GM23338 (cell line): ENCODE results near the gene PARD6A.

Experiments used
- CREB1 ChIP-seq: fragments of 250-450 bp; sonication (Bioruptor Pico); IDR thresholded peaks from 2 replicates; pipeline ENCODE4 v1.5.0; 2020; ENCODE audit warnings: low read depth, mild to moderate bottlenecking, moderate library complexity
- EZH2 ChIP-seq: fragments of 200-600 bp; sonication (generic); IDR thresholded peaks from one replicate; pipeline ENCODE4 v1.8.0; 2017; ENCODE audit warnings: antibody characterized with exemption, mild to moderate bottlenecking, low read depth; ENCODE audit not compliant: unreplicated experiment
- EZH2phosphoT487 ChIP-seq: fragments of 200-600 bp; sonication (generic); IDR thresholded peaks from one replicate; pipeline ENCODE4 v1.8.1; 2018; ENCODE audit warnings: antibody characterized with exemption; ENCODE audit not compliant: unreplicated experiment
- JUNB ChIP-seq: IDR thresholded peaks from one replicate; pipeline ENCODE4 v1.6.1; 2016; ENCODE audit warnings: antibody characterized with exemption; ENCODE audit not compliant: unreplicated experiment
- NANOG ChIP-seq: IDR thresholded peaks from 2 replicates; pipeline ENCODE4 v1.6.1; 2016; ENCODE audit warnings: antibody characterized with exemption, borderline replicate concordance
- POLR2AphosphoS5 ChIP-seq: IDR thresholded peaks from 2 replicates; pipeline ENCODE4 v1.6.1; 2016; ENCODE audit warnings: antibody characterized with exemption, low read depth
- REST ChIP-seq: IDR thresholded peaks from one replicate; pipeline ENCODE4 v1.6.1; 2018; ENCODE audit warnings: antibody characterized with exemption; ENCODE audit not compliant: unreplicated experiment
- STAT1 ChIP-seq: IDR thresholded peaks from one replicate; pipeline ENCODE4 v1.6.1; 2016; ENCODE audit warnings: antibody characterized with exemption; ENCODE audit not compliant: unreplicated experiment
- ZNF114 ChIP-seq: fragments of 250-450 bp; sonication (Bioruptor Pico); IDR thresholded peaks from 2 replicates; pipeline ENCODE4 v1.5.0; 2020; ENCODE audit warnings: mild to moderate bottlenecking, moderate library complexity
- TF ChIP-seq, protein P1 (sequence below), 2 experiments: fragments of 200-600 bp in 1 of 2; sonication (generic) in 1 of 2; conservative IDR thresholded peaks; 2 replicates each; pipeline versions ENCODE4 v1.5.1 to v1.6.1; 2016 to 2017; ENCODE audit warnings: antibody characterized with exemption in 2 of 2, low read depth in 2 of 2, mild to moderate bottlenecking in 2 of 2, moderate library complexity in 1 of 2
- TF ChIP-seq, protein P2 (sequence below): IDR thresholded peaks from 2 replicates; pipeline ENCODE4 v1.6.1; 2016; ENCODE audit warnings: antibody characterized with exemption

GRCh38 chr16:67685388-67686112 is 24.8 kb downstream of the PARD6A start:
- no peak for TF ChIP-seq REST
- TF ChIP-seq, protein P1, sequence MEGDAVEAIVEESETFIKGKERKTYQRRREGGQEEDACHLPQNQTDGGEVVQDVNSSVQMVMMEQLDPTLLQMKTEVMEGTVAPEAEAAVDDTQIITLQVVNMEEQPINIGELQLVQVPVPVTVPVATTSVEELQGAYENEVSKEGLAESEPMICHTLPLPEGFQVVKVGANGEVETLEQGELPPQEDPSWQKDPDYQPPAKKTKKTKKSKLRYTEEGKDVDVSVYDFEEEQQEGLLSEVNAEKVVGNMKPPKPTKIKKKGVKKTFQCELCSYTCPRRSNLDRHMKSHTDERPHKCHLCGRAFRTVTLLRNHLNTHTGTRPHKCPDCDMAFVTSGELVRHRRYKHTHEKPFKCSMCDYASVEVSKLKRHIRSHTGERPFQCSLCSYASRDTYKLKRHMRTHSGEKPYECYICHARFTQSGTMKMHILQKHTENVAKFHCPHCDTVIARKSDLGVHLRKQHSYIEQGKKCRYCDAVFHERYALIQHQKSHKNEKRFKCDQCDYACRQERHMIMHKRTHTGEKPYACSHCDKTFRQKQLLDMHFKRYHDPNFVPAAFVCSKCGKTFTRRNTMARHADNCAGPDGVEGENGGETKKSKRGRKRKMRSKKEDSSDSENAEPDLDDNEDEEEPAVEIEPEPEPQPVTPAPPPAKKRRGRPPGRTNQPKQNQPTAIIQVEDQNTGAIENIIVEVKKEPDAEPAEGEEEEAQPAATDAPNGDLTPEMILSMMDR (conservative IDR thresholded peaks at IDR 0.05; ENCODE audit: low read depth in 2 of 2): no peak
- no peak for TF ChIP-seq EZH2
- TF ChIP-seq POLR2AphosphoS5: no peak
- TF ChIP-seq JUNB: no peak
- no peak for TF ChIP-seq EZH2phosphoT487
- no peak for TF ChIP-seq ZNF114 (CRISPR knock-in tag)
- no peak for TF ChIP-seq CREB1 (CRISPR knock-in tag)
- TF ChIP-seq, protein P2, sequence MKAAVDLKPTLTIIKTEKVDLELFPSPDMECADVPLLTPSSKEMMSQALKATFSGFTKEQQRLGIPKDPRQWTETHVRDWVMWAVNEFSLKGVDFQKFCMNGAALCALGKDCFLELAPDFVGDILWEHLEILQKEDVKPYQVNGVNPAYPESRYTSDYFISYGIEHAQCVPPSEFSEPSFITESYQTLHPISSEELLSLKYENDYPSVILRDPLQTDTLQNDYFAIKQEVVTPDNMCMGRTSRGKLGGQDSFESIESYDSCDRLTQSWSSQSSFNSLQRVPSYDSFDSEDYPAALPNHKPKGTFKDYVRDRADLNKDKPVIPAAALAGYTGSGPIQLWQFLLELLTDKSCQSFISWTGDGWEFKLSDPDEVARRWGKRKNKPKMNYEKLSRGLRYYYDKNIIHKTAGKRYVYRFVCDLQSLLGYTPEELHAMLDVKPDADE: no peak
- TF ChIP-seq NANOG: no peak
- no peak for TF ChIP-seq STAT1
